SK-N-SH (cell line): ENCODE data around the gene FLRT1. TPM values are rescaled to one million over a fixed set of nuclear protein-coding genes. Genes with fewer than 3 reads are reported as not detected.
A peak's percentile ranks its signal among the peaks of the same experiment; 100 is the strongest.

ENCODE experiments used
- CTCF ChIA-PET: fragments of 300-600, 350-600 bp; formaldehyde crosslinking; extraction: SDS; loops from one replicate; lab custom pipeline; 2021; lab: Yijun Ruan, JAX
- POLR2A ChIA-PET: fragments of 350-600 bp; sonication (Branson Sonifier 250); formaldehyde crosslinking; extraction: SDS; loops from one replicate; lab custom pipeline; 2020; ENCODE audit warnings: antibody characterized with exemption, inconsistent platforms; lab: Yijun Ruan, JAX
- DNase-seq: peaks from one replicate; pipeline ENCODE4 v3.0.0; 2012
- H2AFZ ChIP-seq: fragments of 200-600 bp; sonication (generic); 2 replicates; pipeline ENCODE4 v1.8.1; 2016; ENCODE audit warnings: antibody characterized with exemption, mild to moderate bottlenecking, low read depth
- H3F3A ChIP-seq: fragments of 200-600 bp; sonication (generic); replicated peaks from 2 replicates; pipeline ENCODE3; 2016; ENCODE audit warnings: antibody characterized with exemption, mild to moderate bottlenecking; ENCODE audit not compliant: insufficient read depth
- H3K27ac ChIP-seq, 2 experiments: fragments of 200-500 bp in 1 of 2; fragments of 200-600 bp in 1 of 2; sonication (Bioruptor generic) in 1 of 2; sonication (generic), shearing (Covaris generic) in 1 of 2; 2 replicates each; pipeline versions ENCODE4 v1.5.1 to v1.6.1; 2014 to 2016; ENCODE audit warnings: low read depth in 2 of 2, inconsistent platforms in 1 of 2, low read length in 1 of 2, mild to moderate bottlenecking in 1 of 2, mixed read lengths in 1 of 2
- H3K27me3 ChIP-seq: fragments of 200-600 bp; sonication (generic), shearing (Covaris generic); 2 replicates; pipeline ENCODE4 v1.6.1; 2016; ENCODE audit warnings: mixed run types; ENCODE audit not compliant: insufficient read depth
- H3K36me3 ChIP-seq, 2 experiments: fragments of 200-500 bp in 1 of 2; fragments of 200-600 bp in 1 of 2; sonication (Bioruptor generic) in 1 of 2; sonication (generic) in 1 of 2; replicated peaks in 1 of 2; 2 replicates each; pipeline versions ENCODE3 to v1.5.1; 2014 to 2016; ENCODE audit warnings: low read length in 1 of 2, mild to moderate bottlenecking in 1 of 2; ENCODE audit not compliant: insufficient read depth in 2 of 2, control insufficient read depth in 1 of 2
- H3K4me1 ChIP-seq, 2 experiments: fragments of 200-500 bp in 1 of 2; fragments of 200-600 bp in 1 of 2; sonication (Bioruptor generic) in 1 of 2; sonication (generic), shearing (Covaris generic) in 1 of 2; 2 replicates each; pipeline versions ENCODE4 v1.5.1 to v1.6.1; 2014 to 2016; ENCODE audit warnings: low read depth in 1 of 2, low read length in 1 of 2, mixed run types in 1 of 2; ENCODE audit not compliant: insufficient read depth in 2 of 2, control insufficient read depth in 1 of 2
- H3K4me2 ChIP-seq: fragments of 200-600 bp; sonication (generic), shearing (Covaris generic); 2 replicates; pipeline ENCODE4 v1.6.1; 2017; ENCODE audit warnings: mixed run types
- H3K4me3 ChIP-seq, 2 experiments: fragments of 200-500 bp in 1 of 2; fragments of 200-600 bp in 1 of 2; sonication (Bioruptor generic) in 1 of 2; sonication (generic), shearing (Covaris generic) in 1 of 2; 2 replicates each; pipeline versions ENCODE4 v1.5.1 to v1.8.1; 2014 to 2016; ENCODE audit warnings: low read depth in 2 of 2, inconsistent platforms in 1 of 2, low read length in 1 of 2, mild to moderate bottlenecking in 1 of 2, mixed read lengths in 1 of 2, moderate library complexity in 1 of 2
- H3K79me2 ChIP-seq: fragments of 200-600 bp; sonication (generic); 2 replicates; pipeline ENCODE4 v1.8.1; 2017; ENCODE audit warnings: mild to moderate bottlenecking; ENCODE audit not compliant: insufficient read depth
- H3K9ac ChIP-seq: fragments of 200-600 bp; sonication (generic); 2 replicates; pipeline ENCODE4 v1.6.1; 2017; ENCODE audit warnings: mixed run types
- H3K9me2 ChIP-seq: fragments of 200-600 bp; sonication (generic); 2 replicates; pipeline ENCODE4 v1.6.1; 2017; ENCODE audit warnings: mixed run types
- H3K9me3 ChIP-seq: fragments of 200-600 bp; sonication (generic); 2 replicates; pipeline ENCODE4 v1.6.1; 2017; ENCODE audit warnings: mixed run types, mild to moderate bottlenecking, moderate library complexity
- H4K20me1 ChIP-seq: fragments of 200-600 bp; sonication (generic); 2 replicates; pipeline ENCODE4 v1.6.1; 2017; ENCODE audit warnings: mild to moderate bottlenecking, mixed run types; ENCODE audit not compliant: insufficient read depth
- CTCF ChIP-seq: fragments of 200-600 bp; sonication (generic); IDR thresholded peaks from 2 replicates; pipeline ENCODE4 v1.6.1; 2017; ENCODE audit warnings: antibody characterized with exemption, mild to moderate bottlenecking, moderate library complexity
- EP300 ChIP-seq, 2 experiments: IDR thresholded peaks; 2 replicates each; pipeline versions ENCODE4 v1.4.0 to v1.6.1; 2012; ENCODE audit warnings: borderline replicate concordance in 1 of 2, low read depth in 1 of 2, low read length in 1 of 2
- EZH2phosphoT487 ChIP-seq: fragments of 200-600 bp; sonication (generic); IDR thresholded peaks from 2 replicates; pipeline ENCODE4 v1.6.1; 2017; ENCODE audit warnings: low read depth, mixed run types, mild to moderate bottlenecking, antibody characterized with exemption, moderate library complexity, borderline replicate concordance
- FOXJ3 ChIP-seq: sonication (generic); formaldehyde crosslinking; IDR thresholded peaks from 2 replicates; pipeline ENCODE4 v1.5.1; 2020; ENCODE audit warnings: mild to moderate bottlenecking, missing genetic modification reagents
- FOXM1 ChIP-seq: IDR thresholded peaks from 2 replicates; pipeline ENCODE4 v1.4.0; 2012; ENCODE audit warnings: low read depth, mild to moderate bottlenecking
- GABPA ChIP-seq: IDR thresholded peaks from 2 replicates; pipeline ENCODE4 v1.4.0; 2012; ENCODE audit warnings: low read depth, mild to moderate bottlenecking
- GATA2 ChIP-seq: sonication (generic); formaldehyde crosslinking; IDR thresholded peaks from 2 replicates; pipeline ENCODE4 v1.5.0; 2020; ENCODE audit warnings: mild to moderate bottlenecking, missing genetic modification reagents
- JUND ChIP-seq: IDR thresholded peaks from 2 replicates; pipeline ENCODE4 v1.4.0; 2012
- MEF2A ChIP-seq: IDR thresholded peaks from 2 replicates; pipeline ENCODE4 v1.4.0; 2012; ENCODE audit warnings: low read depth, borderline replicate concordance
- MXI1 ChIP-seq: IDR thresholded peaks from 2 replicates; pipeline ENCODE4 v1.6.1; 2012; ENCODE audit warnings: mild to moderate bottlenecking, low read depth, low read length, improper control_type of control experiment
- NFIC ChIP-seq: IDR thresholded peaks from 2 replicates; pipeline ENCODE4 v1.4.0; 2012; ENCODE audit warnings: borderline replicate concordance
- PBX3 ChIP-seq: IDR thresholded peaks from 2 replicates; pipeline ENCODE4; 2012
- POLR2AphosphoS5 ChIP-seq: IDR thresholded peaks from 2 replicates; pipeline ENCODE4 v1.6.1; 2012; ENCODE audit warnings: low read depth, low read length
- RAD21 ChIP-seq: IDR thresholded peaks from 2 replicates; pipeline ENCODE4 v1.6.1; 2012; ENCODE audit warnings: mild to moderate bottlenecking, low read length
- RCOR1 ChIP-seq: fragments of 150-350 bp; IDR thresholded peaks from 2 replicates; pipeline ENCODE4 v1.6.1; 2017; ENCODE audit warnings: antibody characterized with exemption, low read length
- RFX5 ChIP-seq: IDR thresholded peaks from 2 replicates; pipeline ENCODE4 v1.6.1; 2012; ENCODE audit warnings: mild to moderate bottlenecking, improper control_type of control experiment, low read length
- TAF1 ChIP-seq: IDR thresholded peaks from 2 replicates; pipeline ENCODE4 v1.6.1; 2012; ENCODE audit warnings: low read depth, mild to moderate bottlenecking, low read length, moderate library complexity, borderline replicate concordance
- TCF12 ChIP-seq: IDR thresholded peaks from 2 replicates; pipeline ENCODE4 v1.4.0; 2012
- TEAD4 ChIP-seq: IDR thresholded peaks from 2 replicates; pipeline ENCODE4 v1.4.0; 2012; ENCODE audit warnings: mild to moderate bottlenecking, borderline replicate concordance; ENCODE audit not compliant: insufficient read depth
- USF2 ChIP-seq: fragments of 150-350 bp; IDR thresholded peaks from 2 replicates; pipeline ENCODE4 v1.6.1; 2017; ENCODE audit warnings: antibody characterized with exemption, low read length, low read depth, borderline replicate concordance
- YY1 ChIP-seq: IDR thresholded peaks from 2 replicates; pipeline ENCODE4 v1.4.0; 2012; ENCODE audit warnings: low read depth, mild to moderate bottlenecking
- ZBTB33 ChIP-seq: IDR thresholded peaks from 2 replicates; pipeline ENCODE4 v1.4.0; 2012; ENCODE audit warnings: low read depth, borderline replicate concordance
- WGBS: methylation state at CpG from one replicate; pipeline ENCODE4 v1.1.6; 2017; ENCODE audit warnings: low lambda C conversion rate; 5-methylcytosine and 5-hydroxymethylcytosine counted together
- polyA plus RNA-seq, 3 experiments: library from polyadenylated mRNA; depleted of rRNA; stranded (reverse); fragments of >200 nt; gene quantifications; 2 replicates each; pipeline ENCODE4 v1.2.3, GENCODE V29; 2012

FLRT1 gene
- polyA plus RNA-seq, 1 of the 3 experiments (the other 2 are of a cell fraction) = 0.03 TPM

- Histone ChIP-seq H3K36me3 (no peaks in the 10 kb centered on the region), H3K9me2 (no peaks in the 10 kb centered on the region), H3K9me3 (no peaks in the 10 kb centered on the region), H3K4me1 (peaks cover 0 to 84% of the 10 kb centered on the region in 2 experiments; a peak in 1 of 4 replicates), H3K9ac (no peak overlapping the region), H3K27ac (peak overlapping the region in 1 of 2 experiments; percentile 97; a peak in 2 of 4 replicates), H3K4me2 (no peak overlapping the region), H4K20me1 (no peaks in the 10 kb centered on the region), H3K27me3 (no peaks in the 10 kb centered on the region), H2AFZ (no peak overlapping the region), H3K4me3 (no peak overlapping the region), H3K79me2 (no peaks in the 10 kb centered on the region), H3F3A (no peaks in the 10 kb centered on the region)
- ChIA-PET CTCF (interaction anchor here (0.7 to 11.1 kb wide), 9 partner anchors 14 to 277 kb away, joined by 3 to 207 read pairs (median 4); partner anchors contain the start of gene ZFTA), POLR2A (interaction anchor here (0.7 to 1.5 kb wide), 10 partner anchors 11 to 227 kb away, joined by 3 to 8 read pairs (median 4); partner anchors contain the start of gene RCOR2)
- 52% methylated on average over 7 of the region's 18 CpGs for WGBS
- TF ChIP-seq RCOR1 = peak; percentile 75; the same call in 1 of the 2 replicates
- no peak for TF ChIP-seq NFIC
- TF ChIP-seq FOXJ3 (CRISPR knock-in tag) = peak; percentile 93
- peak in 1 of 2 experiments; percentile 88; a peak in 1 of 4 replicates for TF ChIP-seq EP300 (IDR thresholded peaks at IDR 0.05; ENCODE audit: borderline replicate concordance in 1 of 2, low read depth in 1 of 2, low read length in 1 of 2)
- TF ChIP-seq RAD21 = peak; percentile 29
- TF ChIP-seq MXI1 = peak; percentile 96
- no peak for TF ChIP-seq USF2
- DNase-seq = peak; percentile 96
Measured at GRCh38 chr11:64044730-64045393, 9.1 kb downstream of the FLRT1 start.

- no peaks in the 10 kb centered on the region for H4K20me1 ChIP-seq
- H3K4me2 ChIP-seq = no peak overlapping the region
- H3K79me2 ChIP-seq = no peaks in the 10 kb centered on the region
- WGBS = 83% methylated on average over 1 of the region's 2 CpGs
- ChIA-PET CTCF (interaction anchor here (0.9 to 11.1 kb wide), 6 partner anchors 16 to 209 kb away, joined by 3 to 207 read pairs (median 4); no protein-coding TSS in a partner anchor), POLR2A (interaction anchor here (0.7 to 1.4 kb wide), 5 partner anchors 10 to 104 kb away, joined by 3 to 8 read pairs (median 4); no protein-coding TSS in a partner anchor)
- no peak overlapping the region for H3K9ac ChIP-seq
- H3K4me1 ChIP-seq = peaks cover 0 to 82% of the 10 kb centered on the region in 2 experiments; a peak in 1 of 4 replicates
- peak overlapping the region in 1 of 2 experiments; percentile 97; a peak in 2 of 4 replicates for H3K27ac ChIP-seq
- no peaks in the 10 kb centered on the region for H3K27me3 ChIP-seq
- no peaks in the 10 kb centered on the region for H3K36me3 ChIP-seq
- H3F3A ChIP-seq = no peaks in the 10 kb centered on the region
- DNase-seq = no peak
- H2AFZ ChIP-seq = no peak overlapping the region
- H3K4me3 ChIP-seq = no peak overlapping the region
- H3K9me3 ChIP-seq = no peaks in the 10 kb centered on the region
- H3K9me2 ChIP-seq = no peaks in the 10 kb centered on the region
- TF ChIP-seq POLR2AphosphoS5 (no peak), EZH2phosphoT487 (no peak), GATA2 (CRISPR knock-in tag) (no peak), CTCF (no peak), MEF2A (no peak), TEAD4 (no peak), TCF12 (no peak), RFX5 (no peak), MXI1 (no peak), EP300 (IDR thresholded peaks at IDR 0.05; ENCODE audit: borderline replicate concordance in 1 of 2, low read depth in 1 of 2, low read length in 1 of 2) (no peak), TAF1 (no peak), GABPA (no peak), YY1 (no peak), FOXM1 (no peak), PBX3 (no peak), ZBTB33 (no peak), JUND (no peak)
Measured at GRCh38 chr11:64045700-64046099, 10.0 kb downstream of the FLRT1 start.
